ENCODE data around the gene KBTBD3.
"Not testable (repeated sequence)": the region's sequence is repeated elsewhere in the genome, so short reads cannot be mapped to it uniquely, and the experiment has no call there.

KBTBD3 gene

GRCh38 chr11:106061249-106061784 lies 15.8 kb downstream of the KBTBD3 start:
- H3K27me3 ChIP-seq (ENCODE audit: control insufficient read depth in 1 of 2, insufficient read depth in 1 of 2, low read length in 2 of 2): no peaks in the 10 kb centered on the region
- H2AFZ ChIP-seq (ENCODE audit: low read depth, low read length): no peak overlapping the region
- H3K23ac ChIP-seq (ENCODE audit: low read length in 2 of 2): no peak overlapping the region
- H3K9ac ChIP-seq (ENCODE audit: low read length): no peak overlapping the region
- no peak overlapping the region for H2AK5ac ChIP-seq (ENCODE audit: low read length, severe bottlenecking)
- no peak overlapping the region for H3K4me2 ChIP-seq (ENCODE audit: low read length, poor library complexity, severe bottlenecking)
- H3K4me3 ChIP-seq (ENCODE audit: insufficient read depth in 1 of 2, low read depth in 1 of 2, low read length in 2 of 2): no peak overlapping the region
- H3K14ac ChIP-seq (ENCODE audit: low read length in 2 of 2): no peak overlapping the region
- no peak overlapping the region for H3K27ac ChIP-seq (ENCODE audit: low read length, poor library complexity, severe bottlenecking)
- no peak overlapping the region for H4K91ac ChIP-seq (ENCODE audit: low read length)
- no peaks in the 10 kb centered on the region for H3K9me3 ChIP-seq (ENCODE audit: control insufficient read depth, low read length)
- DNase-seq: no peak
- no peak overlapping the region for H3K4ac ChIP-seq (ENCODE audit: low read depth in 1 of 2, low read length in 2 of 2)
- H3K4me1 ChIP-seq (ENCODE audit: control insufficient read depth, insufficient read depth, low read depth, low read length): no peaks in the 10 kb centered on the region
- H2BK15ac ChIP-seq (ENCODE audit: low read depth, poor library complexity, severe bottlenecking): no peak overlapping the region
- no peaks in the 10 kb centered on the region for H3K36me3 ChIP-seq (ENCODE audit: control insufficient read depth in 1 of 2, insufficient read depth in 2 of 2, low read depth in 1 of 2, low read length in 2 of 2)
- no peak overlapping the region for H2BK120ac ChIP-seq (ENCODE audit: low read depth, low read length)
- H2BK12ac ChIP-seq (ENCODE audit: low read length in 2 of 2): no peak overlapping the region
- peaks cover 5% of the 10 kb centered on the region for H3K79me1 ChIP-seq (replicated peaks; ENCODE audit: low read length, poor library complexity, severe bottlenecking)
- H3K18ac ChIP-seq (ENCODE audit: low read depth in 1 of 2, low read length in 2 of 2): no peak overlapping the region
- no peak overlapping the region for H4K8ac ChIP-seq (ENCODE audit: low read length)
- no peak overlapping the region for H2BK5ac ChIP-seq (ENCODE audit: low read depth, low read length, poor library complexity, severe bottlenecking)

- no peak overlapping the region for H3K9ac ChIP-seq (ENCODE audit: low read length)
- H3K14ac ChIP-seq (ENCODE audit: low read length in 2 of 2): no peak overlapping the region
- H3K79me1 ChIP-seq (replicated peaks; ENCODE audit: low read length, poor library complexity, severe bottlenecking): peaks cover 3% of the 10 kb centered on the region
- H3K27me3 ChIP-seq (ENCODE audit: control insufficient read depth in 1 of 2, insufficient read depth in 1 of 2, low read length in 2 of 2): no peaks in the 10 kb centered on the region
- H3K4ac ChIP-seq (ENCODE audit: low read depth in 1 of 2, low read length in 2 of 2): no peak overlapping the region
- no peak overlapping the region for H3K27ac ChIP-seq (ENCODE audit: low read length, poor library complexity, severe bottlenecking)
- WGBS: no CpG with 5 or more reads among the region's 1 CpG
- H3K4me3 ChIP-seq (ENCODE audit: insufficient read depth in 1 of 2, low read depth in 1 of 2, low read length in 2 of 2): no peak overlapping the region
- no peak overlapping the region for H2AK5ac ChIP-seq (ENCODE audit: low read length, severe bottlenecking)
- H3K4me2 ChIP-seq (ENCODE audit: low read length, poor library complexity, severe bottlenecking): no peak overlapping the region
- H4K8ac ChIP-seq (ENCODE audit: low read length): no peak overlapping the region
- no peak overlapping the region for H2BK12ac ChIP-seq (ENCODE audit: low read length in 2 of 2)
- no peak overlapping the region for H2AFZ ChIP-seq (ENCODE audit: low read depth, low read length)
- H4K91ac ChIP-seq (ENCODE audit: low read length): no peak overlapping the region
- no peak overlapping the region for H2BK120ac ChIP-seq (ENCODE audit: low read depth, low read length)
- H3K36me3 ChIP-seq (ENCODE audit: control insufficient read depth in 1 of 2, insufficient read depth in 2 of 2, low read depth in 1 of 2, low read length in 2 of 2): no peaks in the 10 kb centered on the region
- no peaks in the 10 kb centered on the region for H3K4me1 ChIP-seq (ENCODE audit: control insufficient read depth, insufficient read depth, low read depth, low read length)
- no peak overlapping the region for H3K18ac ChIP-seq (ENCODE audit: low read depth in 1 of 2, low read length in 2 of 2)
- no peak for DNase-seq
- H2BK5ac ChIP-seq (ENCODE audit: low read depth, low read length, poor library complexity, severe bottlenecking): no peak overlapping the region
- no peak overlapping the region for H2BK15ac ChIP-seq (ENCODE audit: low read depth, poor library complexity, severe bottlenecking)
- no peak overlapping the region for H3K23ac ChIP-seq (ENCODE audit: low read length in 2 of 2)
- H3K9me3 ChIP-seq (ENCODE audit: control insufficient read depth, low read length): no peaks in the 10 kb centered on the region
Observed at GRCh38 chr11:106059617-106060016, 17.5 kb downstream of the KBTBD3 start.

- H3K23ac ChIP-seq (ENCODE audit: low read length in 2 of 2); H4K91ac ChIP-seq (ENCODE audit: low read length); H3K27ac ChIP-seq (ENCODE audit: low read length, poor library complexity, severe bottlenecking); H3K4ac ChIP-seq (ENCODE audit: low read depth in 1 of 2, low read length in 2 of 2); H3K36me3 ChIP-seq (ENCODE audit: control insufficient read depth in 1 of 2, insufficient read depth in 2 of 2, low read depth in 1 of 2, low read length in 2 of 2); H2BK120ac ChIP-seq (ENCODE audit: low read depth, low read length); H4K8ac ChIP-seq (ENCODE audit: low read length); H3K4me3 ChIP-seq (ENCODE audit: insufficient read depth in 1 of 2, low read depth in 1 of 2, low read length in 2 of 2); H3K14ac ChIP-seq (ENCODE audit: low read length in 2 of 2); H3K18ac ChIP-seq (ENCODE audit: low read depth in 1 of 2, low read length in 2 of 2); H3K27me3 ChIP-seq (ENCODE audit: control insufficient read depth in 1 of 2, insufficient read depth in 1 of 2, low read length in 2 of 2); H2BK12ac ChIP-seq (ENCODE audit: low read length in 2 of 2); H2BK5ac ChIP-seq (ENCODE audit: low read depth, low read length, poor library complexity, severe bottlenecking); DNase-seq; H2BK15ac ChIP-seq (ENCODE audit: low read depth, poor library complexity, severe bottlenecking); H2AK5ac ChIP-seq (ENCODE audit: low read length, severe bottlenecking); H3K9me3 ChIP-seq (ENCODE audit: control insufficient read depth, low read length); H3K4me1 ChIP-seq (ENCODE audit: control insufficient read depth, insufficient read depth, low read depth, low read length); H3K9ac ChIP-seq (ENCODE audit: low read length); H2AFZ ChIP-seq (ENCODE audit: low read depth, low read length); H3K4me2 ChIP-seq (ENCODE audit: low read length, poor library complexity, severe bottlenecking); H3K79me1 ChIP-seq (replicated peaks; ENCODE audit: low read length, poor library complexity, severe bottlenecking): not testable (repeated sequence)
- WGBS: 96% methylated on average over 13 of the region's 14 CpGs
Observed at GRCh38 chr11:106058377-106058776, 18.8 kb downstream of the KBTBD3 start.

GRCh38 chr11:106051103-106051502 lies 26.0 kb downstream of the KBTBD3 start:
- no peak overlapping the region for H3K18ac ChIP-seq (ENCODE audit: low read depth in 1 of 2, low read length in 2 of 2)
- no peak overlapping the region for H3K14ac ChIP-seq (ENCODE audit: low read length in 2 of 2)
- H3K9ac ChIP-seq (ENCODE audit: low read length): no peak overlapping the region
- H3K27me3 ChIP-seq (ENCODE audit: control insufficient read depth in 1 of 2, insufficient read depth in 1 of 2, low read length in 2 of 2): no peaks in the 10 kb centered on the region
- H2BK15ac ChIP-seq (ENCODE audit: low read depth, poor library complexity, severe bottlenecking): no peak overlapping the region
- H4K8ac ChIP-seq (ENCODE audit: low read length): no peak overlapping the region
- H3K4ac ChIP-seq (ENCODE audit: low read depth in 1 of 2, low read length in 2 of 2): no peak overlapping the region
- H3K27ac ChIP-seq (ENCODE audit: low read length, poor library complexity, severe bottlenecking): no peak overlapping the region
- no peak overlapping the region for H4K91ac ChIP-seq (ENCODE audit: low read length)
- no peaks in the 10 kb centered on the region for H3K36me3 ChIP-seq (ENCODE audit: control insufficient read depth in 1 of 2, insufficient read depth in 2 of 2, low read depth in 1 of 2, low read length in 2 of 2)
- no peak overlapping the region for H2BK12ac ChIP-seq (ENCODE audit: low read length in 2 of 2)
- H3K23ac ChIP-seq (ENCODE audit: low read length in 2 of 2): no peak overlapping the region
- DNase-seq: no peak
- no peak overlapping the region for H3K4me3 ChIP-seq (ENCODE audit: insufficient read depth in 1 of 2, low read depth in 1 of 2, low read length in 2 of 2)
- H3K4me2 ChIP-seq (ENCODE audit: low read length, poor library complexity, severe bottlenecking): no peak overlapping the region
- H2AK5ac ChIP-seq (ENCODE audit: low read length, severe bottlenecking): no peak overlapping the region
- H3K4me1 ChIP-seq (ENCODE audit: control insufficient read depth, insufficient read depth, low read depth, low read length): no peaks in the 10 kb centered on the region
- no peak overlapping the region for H2AFZ ChIP-seq (ENCODE audit: low read depth, low read length)
- H2BK5ac ChIP-seq (ENCODE audit: low read depth, low read length, poor library complexity, severe bottlenecking): no peak overlapping the region
- no peaks in the 10 kb centered on the region for H3K79me1 ChIP-seq (replicated peaks; ENCODE audit: low read length, poor library complexity, severe bottlenecking)
- H3K9me3 ChIP-seq (ENCODE audit: control insufficient read depth, low read length): no peaks in the 10 kb centered on the region
- WGBS: 100% methylated on average over 1 of the region's 2 CpGs
- H2BK120ac ChIP-seq (ENCODE audit: low read depth, low read length): no peak overlapping the region
